Neural progenitor cell (in vitro differentiated cells): ENCODE results near the gene SYT6. TPM values are rescaled to one million over a fixed set of nuclear protein-coding genes. Genes with fewer than 3 reads are reported as not detected.

Experiments used
- DNase-seq: peaks from one replicate; pipeline ENCODE4 v3.0.0-alpha.2; 2016; ENCODE audit warnings: low spot score
- H2AFZ ChIP-seq: fragments of 200-600 bp; sonication (generic); replicated peaks from 2 replicates; pipeline ENCODE4 v1.6.1; 2016; ENCODE audit warnings: antibody characterized with exemption
- H3F3A ChIP-seq: fragments of 200-600 bp; sonication (generic); 2 replicates; pipeline ENCODE4 v1.6.1; 2016; ENCODE audit warnings: antibody characterized with exemption, low read depth
- H3K27ac ChIP-seq: fragments of 200-600 bp; sonication (generic); 2 replicates; pipeline ENCODE4 v1.5.1; 2016; ENCODE audit warnings: mild to moderate bottlenecking
- H3K27me3 ChIP-seq: fragments of 200-600 bp; sonication (generic); 2 replicates; pipeline ENCODE4 v1.6.1; 2016; ENCODE audit warnings: mild to moderate bottlenecking, moderate library complexity
- H3K36me3 ChIP-seq: fragments of 200-600 bp; sonication (generic); 2 replicates; pipeline ENCODE4 v1.5.1; 2016
- H3K4me1 ChIP-seq: fragments of 200-600 bp; sonication (generic); 2 replicates; pipeline ENCODE4 v1.6.1; 2016; ENCODE audit warnings: mixed run types
- H3K4me2 ChIP-seq: fragments of 200-600 bp; sonication (generic); 2 replicates; pipeline ENCODE4 v1.6.1; 2016
- H3K4me3 ChIP-seq: fragments of 200-600 bp; sonication (generic); 2 replicates; pipeline ENCODE4 v1.5.1; 2016
- H3K79me2 ChIP-seq: fragments of 200-600 bp; sonication (generic); 2 replicates; pipeline ENCODE4 v1.6.1; 2016; ENCODE audit warnings: low read depth
- H3K9ac ChIP-seq: fragments of 200-600 bp; sonication (generic); 2 replicates; pipeline ENCODE4 v1.6.1; 2016
- H3K9me3 ChIP-seq: fragments of 200-600 bp; sonication (generic); 2 replicates; pipeline ENCODE4 v1.5.1; 2016; ENCODE audit warnings: low read depth
- H4K20me1 ChIP-seq: fragments of 200-600 bp; sonication (generic); 2 replicates; pipeline ENCODE4 v1.6.1; 2016; ENCODE audit warnings: low read depth
- H3K27ac Mint-ChIP-seq: 3 replicates; pipeline ENCODE4 v1.8.0; 2021; ENCODE audit warnings: mixed read lengths
- H3K27me3 Mint-ChIP-seq: 2 replicates; pipeline ENCODE4 v1.8.0; 2022; ENCODE audit warnings: low read depth, mild to moderate bottlenecking, inconsistent platforms, moderate library complexity, mixed read lengths; ENCODE audit not compliant: insufficient read depth
- H3K36me3 Mint-ChIP-seq: 3 replicates; pipeline ENCODE4 v1.8.0; 2021; ENCODE audit warnings: mixed read lengths
- H3K4me1 Mint-ChIP-seq: 3 replicates; pipeline ENCODE4 v1.8.0; 2021; ENCODE audit warnings: mixed read lengths
- H3K4me3 Mint-ChIP-seq: 3 replicates; pipeline ENCODE4 v1.8.0; 2021; ENCODE audit warnings: mild to moderate bottlenecking, moderate library complexity, mixed read lengths
- H3K9me3 Mint-ChIP-seq: 3 replicates; pipeline ENCODE4 v1.8.0; 2020; ENCODE audit warnings: mixed read lengths
- EZH2 ChIP-seq: fragments of 200-600 bp; sonication (generic); IDR thresholded peaks from 2 replicates; pipeline ENCODE4 v1.6.1; 2017; ENCODE audit warnings: antibody characterized with exemption, mild to moderate bottlenecking, moderate library complexity
- EZH2phosphoT487 ChIP-seq: fragments of 200-600 bp; sonication (generic); IDR thresholded peaks from 2 replicates; pipeline ENCODE4 v1.6.1; 2017; ENCODE audit warnings: antibody characterized with exemption
- total RNA-seq: library from RNA; depleted of rRNA; stranded (reverse); fragments of >200 nt; gene quantifications from 2 replicates; pipeline ENCODE4 v1.2.3, GENCODE V29; 2015; ENCODE audit warnings: low replicate concordance
- TF ChIP-seq, protein P1 (sequence below): fragments of 200-600 bp; sonication (generic); IDR thresholded peaks from 2 replicates; pipeline ENCODE4 v1.5.1; 2017; ENCODE audit warnings: antibody characterized with exemption, mild to moderate bottlenecking

The SYT6 gene
- total RNA-seq, 1 donor from 2014 or later, result 8.1 TPM

DNA sequence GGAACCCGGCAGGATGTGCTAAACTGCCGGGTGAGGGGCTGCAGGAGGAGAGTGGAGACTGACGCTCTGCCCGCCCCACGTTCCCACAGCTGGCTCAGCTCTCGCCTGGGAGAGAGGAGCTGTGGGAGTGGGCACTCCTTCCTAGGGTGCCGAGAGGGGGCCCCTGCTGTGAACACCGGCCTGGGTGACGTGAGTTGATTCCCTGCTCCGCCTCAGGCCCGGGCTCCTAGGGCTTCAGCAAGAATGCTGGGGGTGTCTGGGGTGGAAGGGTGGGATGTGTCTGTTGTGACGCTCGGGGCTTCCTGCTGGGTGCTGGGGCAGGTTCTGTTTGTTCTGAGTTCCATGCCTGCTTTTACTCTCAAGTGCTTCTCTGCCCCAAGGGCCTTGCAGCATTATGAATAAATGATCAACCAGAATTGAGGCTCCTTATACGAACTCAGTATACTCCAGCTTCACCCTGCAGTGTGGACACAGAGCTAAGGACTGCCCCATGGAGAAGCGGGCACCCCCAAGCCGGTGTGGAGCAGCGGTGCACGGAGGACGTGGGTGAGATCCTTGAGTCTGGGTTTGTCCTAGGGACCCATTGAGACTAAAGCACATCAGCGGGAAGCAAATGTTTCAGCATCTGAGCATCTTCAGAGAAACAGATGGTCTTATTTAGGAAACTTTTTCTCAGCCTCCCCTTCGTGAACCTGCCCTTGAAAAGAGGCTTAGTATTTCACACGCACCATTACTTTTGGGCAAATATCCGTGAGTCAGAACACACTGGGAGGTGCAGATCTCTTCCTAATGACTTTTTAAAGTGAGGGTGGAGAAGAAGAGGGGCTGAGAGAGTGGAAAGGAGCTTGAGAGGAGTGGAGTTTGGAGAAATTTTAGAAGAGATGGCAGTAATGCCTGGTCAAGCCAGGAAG, 41.7 kb downstream of the SYT6 start:
- Mint-ChIP-seq H3K27ac (peak overlapping the region; percentile 64), H3K4me1 (peaks cover 32% of the 10 kb centered on the region), H3K9me3 (no peaks in the 10 kb centered on the region), H3K4me3 (no peak overlapping the region), H3K36me3 (peaks cover 4% of the 10 kb centered on the region), H3K27me3 (peaks cover 7% of the 10 kb centered on the region)
- no peaks in the 10 kb centered on the region for H3K36me3 ChIP-seq
- no peaks in the 10 kb centered on the region for H3K9me3 ChIP-seq
- no peaks in the 10 kb centered on the region for H3F3A ChIP-seq
- H3K4me1 ChIP-seq, result peaks cover 18% of the 10 kb centered on the region
- DNase-seq, result no peak
- no peak overlapping the region for H3K27ac ChIP-seq
- no peak overlapping the region for H3K9ac ChIP-seq
- H3K4me2 ChIP-seq, result no peak overlapping the region
- no peaks in the 10 kb centered on the region for H4K20me1 ChIP-seq
- no peak overlapping the region for H2AFZ ChIP-seq
- no peaks in the 10 kb centered on the region for H3K27me3 ChIP-seq
- no peak for TF ChIP-seq EZH2
- no peak for TF ChIP-seq EZH2phosphoT487
- TF ChIP-seq, protein P1, sequence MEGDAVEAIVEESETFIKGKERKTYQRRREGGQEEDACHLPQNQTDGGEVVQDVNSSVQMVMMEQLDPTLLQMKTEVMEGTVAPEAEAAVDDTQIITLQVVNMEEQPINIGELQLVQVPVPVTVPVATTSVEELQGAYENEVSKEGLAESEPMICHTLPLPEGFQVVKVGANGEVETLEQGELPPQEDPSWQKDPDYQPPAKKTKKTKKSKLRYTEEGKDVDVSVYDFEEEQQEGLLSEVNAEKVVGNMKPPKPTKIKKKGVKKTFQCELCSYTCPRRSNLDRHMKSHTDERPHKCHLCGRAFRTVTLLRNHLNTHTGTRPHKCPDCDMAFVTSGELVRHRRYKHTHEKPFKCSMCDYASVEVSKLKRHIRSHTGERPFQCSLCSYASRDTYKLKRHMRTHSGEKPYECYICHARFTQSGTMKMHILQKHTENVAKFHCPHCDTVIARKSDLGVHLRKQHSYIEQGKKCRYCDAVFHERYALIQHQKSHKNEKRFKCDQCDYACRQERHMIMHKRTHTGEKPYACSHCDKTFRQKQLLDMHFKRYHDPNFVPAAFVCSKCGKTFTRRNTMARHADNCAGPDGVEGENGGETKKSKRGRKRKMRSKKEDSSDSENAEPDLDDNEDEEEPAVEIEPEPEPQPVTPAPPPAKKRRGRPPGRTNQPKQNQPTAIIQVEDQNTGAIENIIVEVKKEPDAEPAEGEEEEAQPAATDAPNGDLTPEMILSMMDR, result no peak
- H3K4me3 ChIP-seq, result no peak overlapping the region
- no peaks in the 10 kb centered on the region for H3K79me2 ChIP-seq

DNA sequence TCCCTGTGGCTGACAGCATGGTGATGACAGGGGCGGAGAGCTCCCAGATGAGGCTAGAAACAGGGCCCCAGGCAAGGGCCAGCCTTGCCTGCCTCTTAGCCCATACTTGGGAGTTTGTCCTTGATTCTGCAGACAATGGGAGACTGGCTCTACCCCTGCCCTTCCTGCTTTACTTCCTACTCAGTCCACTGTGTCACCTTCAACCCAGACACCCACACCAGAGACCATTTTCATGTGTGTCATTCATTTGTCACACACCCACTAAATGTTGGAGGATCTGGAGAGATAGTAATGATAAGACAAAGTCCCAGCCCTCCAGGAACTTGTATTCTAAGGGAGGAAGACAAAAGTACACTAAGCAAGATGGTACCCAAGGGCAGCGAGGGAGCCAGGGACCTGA, 43.7 kb downstream of the SYT6 start:
- Mint-ChIP-seq H3K4me3 (no peak overlapping the region), H3K27ac (no peak overlapping the region), H3K4me1 (peaks cover 47% of the 10 kb centered on the region), H3K9me3 (no peaks in the 10 kb centered on the region), H3K36me3 (peaks cover under 1% of the 10 kb centered on the region), H3K27me3 (peaks cover 7% of the 10 kb centered on the region)
- no peaks in the 10 kb centered on the region for H3K9me3 ChIP-seq
- peaks cover 30% of the 10 kb centered on the region for H3K4me1 ChIP-seq
- H3K9ac ChIP-seq, result no peak overlapping the region
- no peaks in the 10 kb centered on the region for H3K36me3 ChIP-seq
- no peak overlapping the region for H3K4me3 ChIP-seq
- no peak for DNase-seq
- H2AFZ ChIP-seq, result no peak overlapping the region
- H3K79me2 ChIP-seq, result no peaks in the 10 kb centered on the region
- H3K27ac ChIP-seq, result no peak overlapping the region
- no peak for TF ChIP-seq EZH2
- no peak for TF ChIP-seq EZH2phosphoT487
- TF ChIP-seq, protein P1, result no peak
- no peaks in the 10 kb centered on the region for H3K27me3 ChIP-seq
- H3K4me2 ChIP-seq, result no peak overlapping the region
- H4K20me1 ChIP-seq, result no peaks in the 10 kb centered on the region
- H3F3A ChIP-seq, result peaks cover 9% of the 10 kb centered on the region

DNA sequence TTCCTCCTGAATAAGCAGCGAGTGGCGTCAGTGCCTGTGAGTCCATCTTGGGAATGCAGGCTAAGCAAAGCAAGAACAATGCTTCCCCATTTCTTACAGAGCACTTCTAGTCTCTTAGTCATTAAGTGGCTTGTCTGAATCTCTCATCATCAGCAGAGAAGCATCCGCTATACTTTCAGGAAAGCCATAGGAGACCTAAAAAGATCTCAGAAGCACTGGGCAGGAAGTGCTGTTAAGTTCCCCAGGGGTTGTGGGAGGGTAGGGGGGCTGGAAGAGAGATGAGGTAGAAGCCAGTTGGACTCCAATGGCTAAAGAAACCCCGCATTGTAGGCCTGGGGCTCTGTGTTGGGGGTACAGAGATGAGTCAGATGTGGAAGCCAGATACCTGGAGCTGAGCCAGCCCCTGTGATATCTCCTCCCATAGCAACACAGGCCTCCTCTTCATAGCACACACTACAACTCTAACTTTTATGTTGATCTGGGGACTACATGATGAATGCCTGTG, 44.9 kb downstream of the SYT6 start:
- H3K27me3 Mint-ChIP-seq, result peaks cover 7% of the 10 kb centered on the region
- Histone ChIP-seq H3K36me3 (no peaks in the 10 kb centered on the region), H3K9ac (no peak overlapping the region), H3K4me3 (no peak overlapping the region), H3K27me3 (no peaks in the 10 kb centered on the region), H3K4me2 (no peak overlapping the region), H3K4me1 (peaks cover 33% of the 10 kb centered on the region), H4K20me1 (no peaks in the 10 kb centered on the region), H2AFZ (no peak overlapping the region), H3F3A (peaks cover 9% of the 10 kb centered on the region), H3K9me3 (no peaks in the 10 kb centered on the region), H3K79me2 (no peaks in the 10 kb centered on the region), H3K27ac (peak overlapping the region; percentile 29)
- peaks cover 53% of the 10 kb centered on the region for H3K4me1 Mint-ChIP-seq
- no peaks in the 10 kb centered on the region for H3K9me3 Mint-ChIP-seq
- no peak for DNase-seq
- H3K27ac Mint-ChIP-seq, result no peak overlapping the region
- peaks cover 2% of the 10 kb centered on the region for H3K36me3 Mint-ChIP-seq
- TF ChIP-seq EZH2phosphoT487 (no peak), EZH2 (no peak)
- TF ChIP-seq, protein P1, result no peak
- no peak overlapping the region for H3K4me3 Mint-ChIP-seq
